ENCODE data around the gene CACNA1B. TPM values are rescaled to one million over a fixed set of nuclear protein-coding genes. Genes with fewer than 3 reads are reported as not detected.
"Not testable (repeated sequence)": the region's sequence is repeated elsewhere in the genome, so short reads cannot be mapped to it uniquely, and the experiment has no call there.

Gene CACNA1B
- total RNA-seq, 1 experiment from 2014 or later, result 0.03 TPM

- DNase-seq (ENCODE audit: low read depth in 1 of 2, low spot score in 2 of 2); H3K27me3 ChIP-seq (replicated peaks); H3K4me3 ChIP-seq; H3K27ac ChIP-seq; H3K9me3 ChIP-seq (replicated peaks); H3K4me1 ChIP-seq (replicated peaks); H3K36me3 ChIP-seq: not testable (repeated sequence)
Observed at GRCh38 chr9:137884547-137884946, 7.0 kb downstream of the CACNA1B start.

GRCh38 chr9:137885121-137885520, 7.5 kb downstream of the CACNA1B start:
- H3K9me3 ChIP-seq (replicated peaks), result not testable (repeated sequence)

GRCh38 chr9:137888621-137889020, 11.0 kb downstream of the CACNA1B start:
- not testable (repeated sequence) for H3K27me3 ChIP-seq (replicated peaks); H3K4me1 ChIP-seq (replicated peaks); DNase-seq (ENCODE audit: low read depth in 1 of 2, low spot score in 2 of 2); H3K36me3 ChIP-seq; H3K27ac ChIP-seq; H3K4me3 ChIP-seq; H3K9me3 ChIP-seq (replicated peaks)

More at GRCh38 chr9:137885121-137885520, 7.5 kb downstream of the CACNA1B start:
- not testable (repeated sequence) for H3K4me1 ChIP-seq (replicated peaks); H3K4me3 ChIP-seq; H3K36me3 ChIP-seq; H3K27ac ChIP-seq; DNase-seq (ENCODE audit: low read depth in 1 of 2, low spot score in 2 of 2); H3K27me3 ChIP-seq (replicated peaks)

GRCh38 chr9:137889966-137890365, 12.4 kb downstream of the CACNA1B start:
- H3K9me3 ChIP-seq (replicated peaks); H3K36me3 ChIP-seq; H3K27me3 ChIP-seq (replicated peaks); H3K4me3 ChIP-seq; DNase-seq (ENCODE audit: low read depth in 1 of 2, low spot score in 2 of 2); H3K4me1 ChIP-seq (replicated peaks); H3K27ac ChIP-seq: not testable (repeated sequence)

GRCh38 chr9:137890768-137891587, 13.4 kb downstream of the CACNA1B start:
- H3K27ac ChIP-seq; H3K4me1 ChIP-seq (replicated peaks); H3K9me3 ChIP-seq (replicated peaks); H3K4me3 ChIP-seq; DNase-seq (ENCODE audit: low read depth in 1 of 2, low spot score in 2 of 2); H3K36me3 ChIP-seq; H3K27me3 ChIP-seq (replicated peaks): not testable (repeated sequence)

GRCh38 chr9:137891588-137892423, 14.2 kb downstream of the CACNA1B start:
- Histone ChIP-seq H3K9me3 (replicated peaks) (no peaks in the 10 kb centered on the region), H3K4me1 (replicated peaks) (no peaks in the 10 kb centered on the region), H3K4me3 (no peak overlapping the region), H3K36me3 (no peaks in the 10 kb centered on the region), H3K27ac (no peak overlapping the region), H3K27me3 (replicated peaks) (peaks cover 10% of the 10 kb centered on the region; the same call in 1 of the 2 replicates)
- no peak for DNase-seq (ENCODE audit: low read depth in 1 of 2, low spot score in 2 of 2)

- H3K4me1 ChIP-seq (replicated peaks), result no peaks in the 10 kb centered on the region
- H3K4me3 ChIP-seq, result no peak overlapping the region
- no peak for DNase-seq (ENCODE audit: low read depth in 1 of 2, low spot score in 2 of 2)
- peaks cover 10% of the 10 kb centered on the region; the same call in 1 of the 2 replicates for H3K27me3 ChIP-seq (replicated peaks)
- no peaks in the 10 kb centered on the region for H3K36me3 ChIP-seq
- H3K9me3 ChIP-seq (replicated peaks), result no peaks in the 10 kb centered on the region
- no peak overlapping the region for H3K27ac ChIP-seq
Observed at GRCh38 chr9:137892424-137893191, 15.0 kb downstream of the CACNA1B start.

GRCh38 chr9:137893670-137894069, 16.1 kb downstream of the CACNA1B start:
- Histone ChIP-seq H3K27me3 (replicated peaks) (peaks cover 10% of the 10 kb centered on the region; the same call in 1 of the 2 replicates), H3K9me3 (replicated peaks) (no peaks in the 10 kb centered on the region)

GRCh38 chr9:137899551-137900360, 22.2 kb downstream of the CACNA1B start:
- Histone ChIP-seq H3K4me3 (no peak overlapping the region), H3K9me3 (replicated peaks) (no peaks in the 10 kb centered on the region), H3K27me3 (replicated peaks) (peaks cover 6% of the 10 kb centered on the region; the same call in 1 of the 2 replicates), H3K4me1 (replicated peaks) (no peaks in the 10 kb centered on the region), H3K27ac (no peak overlapping the region), H3K36me3 (no peaks in the 10 kb centered on the region)
- no peak for DNase-seq (ENCODE audit: low read depth in 1 of 2, low spot score in 2 of 2)

More at GRCh38 chr9:137893670-137894069, 16.1 kb downstream of the CACNA1B start:
- Histone ChIP-seq H3K4me3 (no peak overlapping the region), H3K4me1 (replicated peaks) (no peaks in the 10 kb centered on the region), H3K36me3 (no peaks in the 10 kb centered on the region), H3K27ac (no peak overlapping the region)
- DNase-seq (ENCODE audit: low read depth in 1 of 2, low spot score in 2 of 2), result no peak

- Histone ChIP-seq H3K4me1 (replicated peaks) (no peaks in the 10 kb centered on the region), H3K27me3 (replicated peaks) (peaks cover 6% of the 10 kb centered on the region; the same call in 1 of the 2 replicates), H3K27ac (no peak overlapping the region), H3K4me3 (no peak overlapping the region), H3K9me3 (replicated peaks) (no peaks in the 10 kb centered on the region), H3K36me3 (no peaks in the 10 kb centered on the region)
- DNase-seq (ENCODE audit: low read depth in 1 of 2, low spot score in 2 of 2), result no peak
Observed at GRCh38 chr9:137900584-137901310, 23.2 kb downstream of the CACNA1B start.

- Histone ChIP-seq H3K27ac (no peak overlapping the region), H3K4me3 (no peak overlapping the region), H3K9me3 (replicated peaks) (no peaks in the 10 kb centered on the region), H3K36me3 (no peaks in the 10 kb centered on the region), H3K27me3 (replicated peaks) (peaks cover 4% of the 10 kb centered on the region; the same call in 1 of the 2 replicates), H3K4me1 (replicated peaks) (no peaks in the 10 kb centered on the region)
- DNase-seq (ENCODE audit: low read depth in 1 of 2, low spot score in 2 of 2), result no peak
Observed at GRCh38 chr9:137902646-137903045, 25.1 kb downstream of the CACNA1B start.

GRCh38 chr9:137905740-137906139, 28.2 kb downstream of the CACNA1B start:
- H3K27me3 ChIP-seq (replicated peaks), result peaks cover 4% of the 10 kb centered on the region; the same call in 1 of the 2 replicates
- no peak overlapping the region for H3K27ac ChIP-seq
- no peaks in the 10 kb centered on the region for H3K36me3 ChIP-seq
- H3K4me3 ChIP-seq, result no peak overlapping the region
- no peaks in the 10 kb centered on the region for H3K9me3 ChIP-seq (replicated peaks)
- no peak for DNase-seq (ENCODE audit: low read depth in 1 of 2, low spot score in 2 of 2)
- H3K4me1 ChIP-seq (replicated peaks), result no peaks in the 10 kb centered on the region

All from SJSA1 (cell line).